Endothelial cell of umbilical vein (primary cell): ENCODE results near the gene CDX1. TPM values are rescaled to one million over a fixed set of nuclear protein-coding genes. Genes with fewer than 3 reads are reported as not detected.

Experiments used
- BruUV-seq: library from RNA; stranded (reverse); fragments of 400-500 nt; replicated peaks from 2 replicates; lab custom pipeline; 2021; lab: Mats Ljungman, UMichigan
- CTCF ChIA-PET: fragments of 300-600, 350-600 bp; sonication (Branson Sonifier 250); formaldehyde crosslinking; loops from one replicate; lab custom pipeline; 2021; ENCODE audit warnings: antibody characterized with exemption, inconsistent platforms; lab: Charles Lee
- POLR2A ChIA-PET: fragments of 300-600, 350-600 bp; sonication (Branson Sonifier 250); formaldehyde crosslinking; loops from one replicate; lab custom pipeline; 2021; ENCODE audit warnings: antibody characterized with exemption, inconsistent platforms; lab: Charles Lee
- DNase-seq: peaks from one replicate; pipeline ENCODE4 v3.0.0-alpha.2; 2011; ENCODE audit warnings: low read depth, low spot score
- FAIRE-seq: peaks from 2 replicates; lab custom pipeline; 2011; peaks lifted over from hg19 to GRCh38; lab: Jason Lieb, UNC
- H2AFZ ChIP-seq: 2 replicates; pipeline ENCODE4 v1.6.0; 2012; ENCODE audit warnings: low read depth, low read length, control low read depth, inconsistent platforms
- H3K27ac ChIP-seq: 2 replicates; pipeline ENCODE4 v1.5.1; 2011; ENCODE audit warnings: low read depth, mild to moderate bottlenecking, control low read depth, low read length, moderate library complexity; ENCODE audit not compliant: insufficient read depth
- H3K27me3 ChIP-seq, 2 experiments: 2 replicates each; pipeline versions ENCODE4 v1.6.0 to v1.6.1; 2011; ENCODE audit warnings: low read length in 2 of 2, mixed read lengths in 1 of 2; ENCODE audit not compliant: control insufficient read depth in 2 of 2, insufficient read depth in 2 of 2
- H3K36me3 ChIP-seq, 2 experiments: 2 replicates in 1 of 2; 3 replicates in 1 of 2; pipeline ENCODE4 v1.5.1; 2011; ENCODE audit warnings: low read length in 2 of 2, mild to moderate bottlenecking in 1 of 2, moderate library complexity in 1 of 2; ENCODE audit not compliant: control insufficient read depth in 2 of 2, insufficient read depth in 2 of 2; ENCODE audit errors: extremely low read depth in 1 of 2
- H3K4me1 ChIP-seq: 3 replicates; pipeline ENCODE4 v1.5.1; 2011; ENCODE audit warnings: mild to moderate bottlenecking, low read length; ENCODE audit not compliant: control insufficient read depth, insufficient read depth; ENCODE audit errors: extremely low read depth
- H3K4me2 ChIP-seq: 2 replicates; pipeline ENCODE4 v1.6.1; 2011; ENCODE audit warnings: low read length, control low read depth, mixed read lengths; ENCODE audit not compliant: insufficient read depth
- H3K4me3 ChIP-seq, 3 experiments: fragments of 200-600 bp in 1 of 3; sonication (generic), shearing (Covaris generic) in 1 of 3; replicated peaks in 1 of 3; 2 replicates each; pipeline ENCODE4 v1.5.1; 2011 to 2016; ENCODE audit warnings: control low read depth in 3 of 3, low read length in 3 of 3, mild to moderate bottlenecking in 2 of 3, inconsistent platforms in 1 of 3, low read depth in 1 of 3, moderate library complexity in 1 of 3; ENCODE audit not compliant: insufficient read depth in 1 of 3
- H3K79me2 ChIP-seq: 2 replicates; pipeline ENCODE4 v1.6.0; 2012; ENCODE audit warnings: low read length, inconsistent platforms; ENCODE audit not compliant: control insufficient read depth, insufficient read depth
- H3K9ac ChIP-seq: replicated peaks from 2 replicates; pipeline ENCODE3; 2011; ENCODE audit warnings: low read length, control low read depth; ENCODE audit not compliant: insufficient read depth; ENCODE audit errors: extremely low read depth
- H3K9me1 ChIP-seq: replicated peaks from 3 replicates; pipeline ENCODE4 v1.6.0; 2011; ENCODE audit warnings: mild to moderate bottlenecking, low read length; ENCODE audit not compliant: control insufficient read depth, insufficient read depth; ENCODE audit errors: extremely low read depth
- H3K9me3 ChIP-seq: replicated peaks from 2 replicates; pipeline ENCODE4 v1.5.1; 2012; ENCODE audit warnings: low read length, inconsistent platforms; ENCODE audit not compliant: control insufficient read depth, insufficient read depth
- H4K20me1 ChIP-seq: replicated peaks from 2 replicates; pipeline ENCODE3; 2011; ENCODE audit warnings: mild to moderate bottlenecking, low read length; ENCODE audit not compliant: control insufficient read depth, insufficient read depth; ENCODE audit errors: extremely low read depth
- FOS ChIP-seq: IDR thresholded peaks from 2 replicates; pipeline ENCODE4 v1.6.1; 2011; ENCODE audit warnings: mild to moderate bottlenecking, low read length, moderate library complexity, borderline replicate concordance; ENCODE audit not compliant: insufficient read depth
- dilution Hi-C: fragments of 300-500 bp; cut with MboI; formaldehyde crosslinking; loops from one replicate; pipeline ENCODE4 v1.15.0; 2019; ENCODE audit warnings: low sequenced_read_pairs; ENCODE audit not compliant: extremely low pct_ligation_motif_present
- intact Hi-C: fragments of 100-400 bp; cut with micrococcal nuclease; formaldehyde crosslinking; loops from one replicate; pipeline ENCODE4 v1.10.0; 2022
- polyA plus RNA-seq, 4 experiments: library from polyadenylated mRNA; depleted of rRNA in 3 of 4; stranded (reverse) in 3 of 4; unstranded in 1 of 4; fragments of >200 nt; gene quantifications; 2 replicates each; pipeline versions ENCODE4 v1.2.1 to v1.2.3, GENCODE V29; 2011 to 2012; ENCODE audit warnings: missing spikeins in 1 of 4
- total RNA-seq: library from RNA; stranded (reverse); gene quantifications from 2 replicates; pipeline ENCODE4 v1.2.3, GENCODE V29; 2021

CDX1 gene
- total and polyA plus RNA-seq, 2 donors (not counting 3 experiments of a cell fraction or from before 2014, with no cell fraction given): not detected

DNA sequence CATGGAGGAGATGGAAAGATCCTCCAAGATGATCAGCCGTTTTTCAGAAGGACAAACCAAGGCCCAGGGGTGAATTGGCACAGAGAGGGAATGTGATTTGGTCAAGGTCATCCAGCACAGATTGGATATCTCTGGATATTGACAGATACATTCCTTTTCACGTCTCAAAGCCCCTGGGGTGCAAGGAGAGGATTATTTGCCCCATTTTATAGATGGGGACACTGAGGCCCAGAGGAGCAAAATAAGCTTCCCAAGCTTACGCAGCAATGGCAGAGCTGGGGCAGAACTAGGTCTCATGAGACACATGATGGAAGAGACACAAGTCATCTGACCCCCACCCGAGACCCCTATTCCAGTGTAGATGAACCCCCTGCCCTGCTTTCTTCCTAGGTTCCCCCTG is 10.0 kb upstream of the CDX1 start:
- BruUV-seq: no TSS peak
- H3K9ac ChIP-seq: no peak overlapping the region
- H3K27me3 ChIP-seq: peaks cover 0 to 5% of the 10 kb centered on the region in 2 experiments
- no peak overlapping the region for H3K27ac ChIP-seq
- H4K20me1 ChIP-seq: no peaks in the 10 kb centered on the region
- no peak overlapping the region for H2AFZ ChIP-seq
- dilution Hi-C loops (no loop called here), intact Hi-C loops (no loop called here)
- no peaks in the 10 kb centered on the region for H3K9me1 ChIP-seq
- no peaks in the 10 kb centered on the region for H3K9me3 ChIP-seq
- no peaks in the 10 kb centered on the region for H3K79me2 ChIP-seq
- no peak for TF ChIP-seq FOS
- H3K36me3 ChIP-seq: no peaks in the 10 kb centered on the region
- POLR2A ChIA-PET: no interaction called here
- no peak overlapping the region for H3K4me2 ChIP-seq
- CTCF ChIA-PET: interaction anchor here (1.2 kb wide), 1 partner anchor 19 kb away, joined by 6 read pairs; no protein-coding TSS in a partner anchor
- no peak for FAIRE-seq
- no peak for DNase-seq
- no peak overlapping the region for H3K4me3 ChIP-seq
- H3K4me1 ChIP-seq: peaks cover 5% of the 10 kb centered on the region

DNA sequence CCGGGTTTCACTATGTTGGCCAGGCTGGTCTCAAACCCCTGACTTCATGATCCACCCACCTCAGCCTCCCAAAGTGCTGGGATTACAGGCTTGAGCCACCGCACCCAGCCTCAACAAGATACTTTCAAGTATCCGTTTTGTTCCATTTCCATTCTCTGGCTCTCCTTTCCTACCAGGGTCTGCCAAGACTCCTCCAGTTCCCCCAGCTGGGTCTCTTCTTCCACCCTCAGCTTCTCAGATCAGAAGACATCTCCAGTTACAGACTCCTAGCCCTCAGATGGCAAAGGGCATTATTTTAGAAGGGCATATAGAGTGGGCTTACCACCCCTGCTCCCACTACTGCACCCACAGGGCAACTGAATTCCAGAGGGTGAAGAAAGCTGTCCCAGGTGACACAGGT is 9.4 kb upstream of the CDX1 start:
- ChIA-PET CTCF (interaction anchor here (0.9 kb wide), 2 partner anchors 16 to 279 kb away, joined by 3 read pairs; no protein-coding TSS in a partner anchor), POLR2A (no interaction called here)
- Histone ChIP-seq H3K4me2 (no peak overlapping the region), H3K27ac (no peak overlapping the region), H3K4me3 (no peak overlapping the region), H3K27me3 (peaks cover 0 to 5% of the 10 kb centered on the region in 2 experiments), H2AFZ (no peak overlapping the region), H3K79me2 (no peaks in the 10 kb centered on the region), H3K36me3 (no peaks in the 10 kb centered on the region), H3K9me1 (no peaks in the 10 kb centered on the region), H3K9me3 (no peaks in the 10 kb centered on the region), H3K4me1 (peaks cover 5% of the 10 kb centered on the region), H4K20me1 (no peaks in the 10 kb centered on the region), H3K9ac (no peak overlapping the region)
- DNase-seq: no peak
- dilution Hi-C loops: no loop called here
- FAIRE-seq: no peak
- TF ChIP-seq FOS: no peak
- intact Hi-C loops: no loop called here
- no TSS peak for BruUV-seq
